GM23248 (cell line): ENCODE measurements around the gene RSL1D1.

ENCODE experiments used
- EZH2 ChIP-seq: fragments of 200-600 bp; sonication (generic); IDR thresholded peaks from 2 replicates; pipeline ENCODE4 v1.6.1; 2018; ENCODE audit warnings: antibody characterized with exemption, mild to moderate bottlenecking; ENCODE audit not compliant: insufficient read depth, poor library complexity, severe bottlenecking
- EZH2phosphoT487 ChIP-seq: fragments of 200-600 bp; sonication (generic); IDR thresholded peaks from 2 replicates; pipeline ENCODE4 v1.6.1; 2018; ENCODE audit warnings: antibody characterized with exemption, moderate library complexity, mild to moderate bottlenecking, low read depth; ENCODE audit not compliant: insufficient read depth

DNA sequence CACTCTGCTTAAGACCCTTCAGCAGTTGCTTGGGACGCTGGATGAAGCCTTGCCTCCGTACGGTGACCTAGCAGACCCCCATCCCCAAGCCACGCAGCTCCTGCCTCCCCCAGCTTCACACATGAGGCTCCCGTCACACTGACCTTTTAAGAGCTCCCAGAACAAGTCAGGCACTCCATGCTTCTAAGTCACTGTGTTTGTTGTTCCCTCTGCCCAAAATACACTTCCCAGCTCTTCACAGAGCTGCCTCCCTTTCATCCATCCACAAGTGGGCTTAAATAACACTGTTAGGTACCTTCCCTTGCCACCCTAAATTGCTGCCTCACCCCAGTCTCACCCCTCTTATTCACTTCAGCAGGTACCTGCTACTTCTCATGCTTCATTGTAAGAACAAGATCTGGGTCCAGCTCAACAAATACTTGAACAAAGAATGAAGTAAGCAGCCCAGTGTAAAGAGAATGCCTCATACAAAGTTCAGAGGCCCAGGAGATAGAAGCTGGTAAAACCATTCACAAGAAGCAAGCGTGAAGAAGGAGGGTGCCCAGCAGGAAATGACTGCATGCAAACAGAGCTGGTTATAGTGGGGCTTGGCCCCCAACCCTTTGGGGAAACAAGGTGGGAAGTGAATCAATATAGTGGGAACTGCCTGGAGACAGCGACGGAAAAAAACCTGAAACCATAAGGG, 60.1 kb downstream of the RSL1D1 start:
- no peak for TF ChIP-seq EZH2phosphoT487
- TF ChIP-seq EZH2, result no peak
